Occipital lobe (tissue), 2 donors: ENCODE measurements around the gene PEX6. TPM values are rescaled to one million over a fixed set of nuclear protein-coding genes. Genes with fewer than 3 reads are reported as not detected.
"Not testable (repeated sequence)": the region's sequence is repeated elsewhere in the genome, so short reads cannot be mapped to it uniquely, and the experiment has no call there.

Source experiments
- DNase-seq: peaks from one replicate; lab custom pipeline; 2025; lab: John Stamatoyannopoulos, UW
- total RNA-seq: library from RNA; depleted of rRNA; stranded (reverse); fragments of >200 nt; gene quantifications from one replicate; pipeline ENCODE4 v1.2.3, GENCODE V29; 2014

Gene PEX6
- total RNA-seq, 1 donor from 2014 or later: 24.0 TPM

DNA sequence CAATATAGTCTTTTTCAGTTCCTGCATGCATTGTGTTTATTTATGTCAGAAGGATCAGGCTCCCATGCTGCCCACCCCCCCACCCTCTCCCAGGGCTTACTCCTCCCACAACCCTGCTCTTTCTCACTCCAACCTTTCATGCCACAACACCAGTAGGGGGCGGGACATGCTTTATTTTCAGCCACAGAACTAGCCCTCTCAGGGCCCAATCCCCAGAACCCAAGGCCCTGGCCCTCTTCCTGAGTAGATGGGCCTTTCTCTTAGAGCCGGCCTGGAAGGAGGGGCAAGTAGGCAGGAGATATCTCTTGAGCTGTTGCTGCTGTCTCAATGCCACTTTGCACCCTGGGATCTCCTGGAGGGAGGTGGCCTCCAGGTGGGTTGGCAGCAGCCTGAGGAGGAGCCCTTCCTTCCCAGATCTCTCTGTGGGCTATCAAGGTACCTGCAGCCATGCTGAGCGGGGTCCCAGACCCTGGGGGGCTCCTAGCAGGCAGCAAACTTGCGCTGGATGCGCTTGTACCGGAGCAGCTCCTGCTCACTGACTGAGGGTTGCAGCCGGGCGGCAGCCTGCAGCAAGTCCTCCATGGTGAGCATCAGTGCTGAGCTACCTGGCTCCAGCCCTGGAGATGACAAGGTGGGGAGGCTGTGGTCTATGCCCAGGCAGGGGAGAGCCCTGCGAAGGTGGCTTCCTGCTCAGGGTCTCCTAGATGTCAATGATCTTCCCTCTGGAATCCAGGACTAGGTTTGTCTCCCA, 15.0 kb downstream of the PEX6 start:
- no peak for DNase-seq

- DNase-seq: no peak
Measured at GRCh38 chr6:42963179-42963854, 15.7 kb downstream of the PEX6 start.

DNA sequence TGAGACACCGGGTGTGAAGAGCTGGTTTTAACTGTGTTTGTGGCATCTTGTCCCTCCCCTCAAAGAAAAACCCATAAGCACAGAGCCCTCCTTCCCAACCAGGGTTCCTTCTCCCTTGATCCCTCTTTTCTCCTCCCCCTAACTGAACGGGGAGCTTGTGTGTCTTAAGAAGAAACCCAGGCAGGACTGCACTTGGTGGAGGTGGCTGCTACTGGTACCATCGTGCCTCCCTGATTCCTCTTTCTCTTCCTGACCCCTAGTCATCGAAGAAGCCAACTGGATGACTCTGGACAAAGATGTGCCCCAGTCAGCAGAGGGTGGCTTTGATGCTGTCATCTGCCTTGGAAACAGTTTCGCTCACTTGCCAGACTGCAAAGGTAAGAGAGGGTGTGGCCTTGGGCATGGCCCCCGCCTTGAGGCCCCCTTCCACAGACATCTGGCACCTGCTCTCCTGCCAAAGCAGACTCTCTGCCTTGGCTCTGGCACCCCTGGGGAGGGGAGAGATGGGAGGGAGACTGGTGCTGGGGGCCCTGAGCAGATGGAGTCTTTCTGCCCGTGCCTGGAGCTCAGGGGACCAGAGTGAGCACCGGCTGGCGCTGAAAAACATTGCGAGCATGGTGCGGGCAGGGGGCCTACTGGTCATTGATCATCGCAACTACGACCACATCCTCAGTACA, 16.3 kb downstream of the PEX6 start:
- DNase-seq: no peak

- no peak for DNase-seq
Measured at GRCh38 chr6:42962096-42962495, 16.9 kb downstream of the PEX6 start.

GRCh38 chr6:42961020-42961470, 17.9 kb downstream of the PEX6 start:
- no peak for DNase-seq

GRCh38 chr6:42960243-42961019, 18.6 kb downstream of the PEX6 start, which contains the start of gene GNMT:
GNMT (plus strand) TSS chr6:42960754; CDS start chr6:42960768, 14 bp downstream.
- DNase-seq: peak; percentile 23

DNA sequence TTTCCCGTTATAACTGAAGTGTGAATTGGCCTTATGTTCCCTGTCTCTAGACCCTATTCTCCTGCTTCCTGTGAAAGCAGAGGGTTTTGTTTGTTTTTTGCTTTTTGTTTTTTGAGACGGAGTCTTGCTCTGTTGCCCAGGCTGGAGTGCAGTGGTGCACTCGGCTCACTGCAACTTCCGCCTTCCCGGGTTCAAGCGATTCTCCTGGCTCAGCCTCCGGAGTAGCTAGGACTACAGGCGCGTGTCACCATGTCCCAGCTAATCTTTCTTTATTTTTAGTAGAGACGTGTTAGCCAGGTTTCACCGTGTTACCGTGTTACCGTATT, 19.1 kb downstream of the PEX6 start:
- DNase-seq: no peak

GRCh38 chr6:42958125-42958524, 20.9 kb downstream of the PEX6 start:
- no peak for DNase-seq

DNA sequence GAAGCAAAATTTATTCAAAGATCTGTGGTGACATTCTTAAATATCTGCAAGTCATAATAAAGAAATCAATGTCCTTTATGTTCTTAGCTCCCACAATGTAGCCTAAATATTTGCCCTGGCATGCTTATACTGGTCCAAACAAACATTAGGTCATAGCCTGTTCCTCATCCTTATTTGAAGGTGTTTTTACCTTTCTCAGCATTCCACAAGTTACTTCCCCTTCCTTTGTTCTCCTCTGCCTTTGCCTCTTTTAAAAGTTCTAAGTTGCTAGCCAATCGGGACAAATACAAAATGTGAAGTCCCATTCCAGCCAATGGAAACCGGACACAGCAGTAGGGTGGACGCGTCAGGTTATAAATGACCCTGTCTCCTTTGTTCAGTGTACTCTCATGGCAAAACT, 24.6 kb downstream of the PEX6 start:
- not testable (repeated sequence) for DNase-seq

- DNase-seq: no peak
Measured at GRCh38 chr6:42952389-42952788, 26.6 kb downstream of the PEX6 start.

DNA sequence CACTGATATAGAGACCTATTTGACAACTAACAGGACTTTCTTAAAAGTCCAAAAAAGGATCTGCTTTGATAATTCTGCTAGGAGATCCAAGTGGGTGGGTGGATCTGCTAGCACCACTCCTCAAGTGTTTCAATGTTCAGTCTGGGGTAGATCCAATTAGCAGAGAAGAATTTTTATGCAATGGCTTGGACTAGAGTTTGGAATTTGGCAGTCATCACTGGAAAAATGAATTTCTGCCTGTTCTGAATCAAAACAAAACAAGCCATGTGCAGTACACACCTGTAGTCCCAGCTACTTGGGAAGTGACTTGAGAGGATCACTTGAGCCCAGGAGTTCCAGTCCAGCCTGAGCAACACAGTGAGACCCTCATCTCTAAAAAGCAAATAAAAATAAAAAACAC, 31.0 kb downstream of the PEX6 start:
- no peak for DNase-seq

- no peak for DNase-seq
Measured at GRCh38 chr6:42942444-42942843, 36.5 kb downstream of the PEX6 start.

DNA sequence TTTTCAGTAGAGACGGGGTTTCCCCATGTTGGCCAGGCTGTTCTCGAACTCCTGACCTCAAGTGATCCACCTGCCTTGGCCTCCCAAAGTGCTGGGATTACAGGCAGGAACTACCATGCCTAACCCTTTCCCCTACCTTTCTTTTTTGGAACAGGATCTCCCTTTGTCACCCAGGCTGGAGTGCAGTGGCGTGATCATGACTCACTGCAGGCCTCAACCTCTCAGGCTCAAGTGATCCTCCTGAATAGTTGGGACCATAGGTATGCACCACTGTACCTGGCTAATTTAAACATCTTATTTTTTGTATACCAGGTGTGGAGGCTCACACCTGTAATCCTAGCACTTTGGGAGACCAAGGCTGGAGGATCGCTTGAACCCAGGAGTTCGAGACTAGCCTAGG, 37.6 kb downstream of the PEX6 start:
- DNase-seq: not testable (repeated sequence)

DNA sequence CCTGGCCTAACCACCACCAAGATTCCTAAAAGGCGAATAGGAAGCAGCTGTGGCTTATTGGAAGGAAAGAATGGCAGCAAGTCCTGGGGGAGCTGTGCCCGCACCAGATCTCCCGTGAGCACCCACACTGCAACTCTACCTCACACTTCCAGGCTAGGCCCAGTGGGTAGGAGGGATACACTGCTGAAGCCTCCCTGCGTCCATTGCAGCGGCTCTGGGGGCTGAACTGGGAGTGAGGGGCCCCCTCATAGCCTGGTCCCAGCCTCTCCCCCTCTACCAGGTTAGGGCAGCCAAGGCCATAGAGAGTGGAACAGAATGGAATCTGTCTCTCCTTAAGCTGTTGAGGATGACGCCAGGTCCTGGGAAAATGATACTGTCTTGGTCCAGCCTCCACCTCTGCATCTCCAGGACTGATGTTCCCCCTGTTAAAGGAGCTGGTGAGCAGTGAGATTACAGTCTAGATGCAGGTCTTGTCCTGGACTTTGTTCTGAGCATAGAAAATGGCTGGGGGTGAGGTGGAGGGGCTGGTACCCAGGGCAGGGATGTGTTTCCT, 38.4 kb downstream of the PEX6 start:
- DNase-seq: no peak

DNA sequence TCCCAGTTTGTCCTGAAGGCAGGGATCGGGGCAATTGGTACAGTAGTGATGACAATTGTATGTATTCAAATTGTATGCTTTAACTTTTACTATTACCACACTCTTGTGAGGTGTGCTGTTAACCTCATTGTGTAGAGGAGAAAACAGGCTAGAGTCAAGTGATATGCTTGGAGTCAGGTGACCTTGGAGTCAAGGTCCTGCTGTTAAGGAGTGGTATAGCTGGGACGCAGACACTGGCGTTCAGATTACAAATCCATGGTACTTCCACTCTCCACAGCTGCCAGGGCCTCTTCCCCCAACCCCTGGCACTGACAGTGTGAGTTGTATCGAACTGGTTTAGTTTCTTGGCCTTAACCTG, 39.2 kb downstream of the PEX6 start:
- no peak for DNase-seq

DNA sequence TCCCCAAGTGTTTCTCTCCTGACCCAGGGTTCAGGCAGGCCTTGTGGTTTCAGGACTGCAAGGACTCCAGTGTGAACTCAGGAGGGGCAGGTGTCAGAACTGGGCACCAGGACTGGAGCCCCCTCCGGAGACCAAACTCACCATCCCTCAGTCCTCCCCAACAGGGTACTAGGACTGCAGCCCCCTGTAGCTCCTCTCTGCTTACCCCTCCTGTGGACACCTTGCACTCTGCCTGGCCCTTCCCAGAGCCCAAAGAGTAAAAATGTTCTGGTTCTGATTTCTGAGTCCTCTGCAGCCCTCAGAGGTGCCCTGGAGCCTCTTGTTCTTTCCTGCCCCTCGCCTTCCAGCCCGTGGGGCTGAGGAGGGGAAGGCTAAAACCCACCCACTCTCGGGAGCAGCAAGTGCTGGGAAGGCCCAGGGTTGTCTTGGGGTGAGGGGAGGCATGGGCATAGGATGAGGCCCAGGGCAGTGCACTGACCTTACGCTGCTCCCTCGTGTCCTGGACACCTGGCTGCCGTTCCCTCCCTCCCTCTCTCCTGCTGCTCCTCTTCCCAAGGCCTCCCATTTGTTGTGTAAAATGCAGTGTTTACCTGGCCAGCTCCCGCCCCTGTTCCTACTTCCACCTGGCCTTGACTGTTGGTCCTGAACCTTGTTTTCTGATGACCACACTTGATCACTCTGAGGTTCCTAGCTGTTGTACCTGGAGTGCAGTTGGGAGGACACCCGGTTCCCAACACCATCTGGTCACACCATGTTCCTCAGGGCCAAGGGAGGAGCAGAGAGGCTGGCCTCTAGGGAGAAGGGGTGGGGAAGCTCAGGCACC, 39.8 kb downstream of the PEX6 start:
- no peak for DNase-seq

GRCh38 chr6:42938428-42938796, 40.6 kb downstream of the PEX6 start:
- no peak for DNase-seq

GRCh38 chr6:42937548-42938427, 41.2 kb downstream of the PEX6 start:
- DNase-seq: no peak

DNA sequence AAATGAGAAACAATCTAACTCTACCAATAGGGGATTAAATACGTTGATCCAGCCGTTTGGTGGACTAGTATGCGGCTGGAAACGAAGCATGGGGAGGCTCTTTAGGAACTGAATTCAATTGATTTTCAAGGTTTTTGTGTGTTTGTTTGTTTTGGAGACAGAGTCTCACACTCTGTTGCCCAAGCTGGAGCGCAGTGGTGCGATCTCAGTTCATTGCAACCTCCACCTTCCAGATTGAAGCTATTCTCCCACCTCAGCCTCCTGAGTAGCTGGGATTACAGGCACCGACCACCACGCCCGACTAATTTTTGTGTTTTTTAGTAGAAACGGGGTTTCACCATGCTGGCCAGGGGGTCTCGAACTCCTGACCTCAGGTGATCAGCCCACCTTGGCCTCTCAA, 42.6 kb downstream of the PEX6 start:
- DNase-seq: no peak

- no peak for DNase-seq
Measured at GRCh38 chr6:42935322-42935721, 43.7 kb downstream of the PEX6 start.
